ENCODE results near the gene MCM6. TPM values are rescaled to one million over a fixed set of nuclear protein-coding genes. Genes with fewer than 3 reads are reported as not detected.

MCM6 gene
- total RNA-seq, result 12.2 and 13.0 TPM in 2 replicates

GRCh38 chr2:135876066-135876711, at the start of gene MCM6:
TSS of gene MCM6 (minus strand) at chr2:135876443. CDS start at chr2:135876365, 78 bp downstream.

GRCh38 chr2:135836596-135837270, 39.5 kb downstream of the MCM6 start, which contains the start of gene LCT:
TSS of gene LCT (minus strand) at chr2:135837184. CDS start at chr2:135837169, 15 bp downstream.

Other genes with a start within 250 kb of the MCM6 start
- gene UBXN4, start 134.6 kb downstream of the MCM6 start, total RNA-seq, result 37.7 and 40.1 TPM in 2 replicates
- gene LCT, start 39.3 kb downstream of the MCM6 start, total RNA-seq, result not detected in 2 replicates
- 58.7 and 64.6 TPM in 2 replicates for gene DARS1, start 109.2 kb upstream of the MCM6 start, total RNA-seq
- 0.47 and 8.1 TPM in 2 replicates for gene CXCR4, start 241.7 kb upstream of the MCM6 start, total RNA-seq